IMR-90 (cell line): ENCODE measurements around the gene PRPF8. TPM values are rescaled to one million over a fixed set of nuclear protein-coding genes. Genes with fewer than 3 reads are reported as not detected.

Experiments used
- ATAC-seq: fragments of 200-7000 bp; cut with Tn5 transposase; 2 replicates; pipeline ENCODE4 v1.9.1; 2020; ENCODE audit warnings: low read depth, mild to moderate bottlenecking, moderate library complexity
- BruUV-seq: library from RNA; stranded (reverse); fragments of 400-500 nt; replicated peaks from 2 replicates; lab custom pipeline; 2021; lab: Mats Ljungman, UMichigan
- CTCF ChIA-PET: fragments of 300-600 bp; formaldehyde crosslinking; extraction: SDS; loops from one replicate; lab custom pipeline; 2021; ENCODE audit warnings: antibody characterized with exemption; lab: Yijun Ruan, JAX
- POLR2A ChIA-PET: fragments of 300-600 bp; sonication (Branson Sonifier 250); formaldehyde crosslinking; loops from one replicate; lab custom pipeline; 2022; ENCODE audit warnings: antibody characterized with exemption; ENCODE audit not compliant: unreplicated experiment; lab: Charles Lee
- DNase-seq: peaks from one replicate; pipeline ENCODE4 v3.0.0; 2013
- H2AFZ ChIP-seq: replicated peaks from 2 replicates; pipeline ENCODE3; 2013; ENCODE audit warnings: low read length, mild to moderate bottlenecking; ENCODE audit not compliant: poor library complexity
- H2AK5ac ChIP-seq: 2 replicates; pipeline ENCODE4 v1.6.1; 2013; ENCODE audit warnings: low read depth, low read length, inconsistent platforms
- H2AK9ac ChIP-seq: replicated peaks from 2 replicates; pipeline ENCODE3; 2013; ENCODE audit warnings: mild to moderate bottlenecking, low read depth, low read length, moderate library complexity; ENCODE audit not compliant: poor library complexity
- H2BK120ac ChIP-seq: 2 replicates; pipeline ENCODE4 v1.6.1; 2013; ENCODE audit warnings: low read depth, low read length, inconsistent platforms
- H2BK15ac ChIP-seq: 3 replicates; pipeline ENCODE4 v1.6.1; 2013; ENCODE audit warnings: low read depth, low read length, inconsistent platforms
- H2BK20ac ChIP-seq: 2 replicates; pipeline ENCODE4 v1.6.1; 2013; ENCODE audit warnings: low read depth, mild to moderate bottlenecking, inconsistent platforms, low read length, moderate library complexity
- H2BK5ac ChIP-seq: 2 replicates; pipeline ENCODE4 v1.6.1; 2013; ENCODE audit warnings: mild to moderate bottlenecking, low read depth, low read length, inconsistent platforms; ENCODE audit not compliant: poor library complexity, severe bottlenecking
- H3K14ac ChIP-seq: replicated peaks from 2 replicates; pipeline ENCODE4 v1.6.1; 2013; ENCODE audit warnings: low read depth, low read length, inconsistent platforms
- H3K18ac ChIP-seq: 2 replicates; pipeline ENCODE4 v1.6.1; 2013; ENCODE audit warnings: low read depth, low read length, control low read depth
- H3K23ac ChIP-seq: 2 replicates; pipeline ENCODE4 v1.6.1; 2013; ENCODE audit warnings: low read depth, low read length, inconsistent platforms
- H3K27ac ChIP-seq: 2 replicates; pipeline ENCODE4 v1.5.1; 2013; ENCODE audit warnings: mild to moderate bottlenecking, control low read depth, low read length; ENCODE audit not compliant: insufficient read depth
- H3K27me3 ChIP-seq: 2 replicates; pipeline ENCODE4 v1.6.1; 2013; ENCODE audit warnings: low read length; ENCODE audit not compliant: control insufficient read depth, insufficient read depth
- H3K36me3 ChIP-seq: 2 replicates; pipeline ENCODE4 v1.6.1; 2013; ENCODE audit warnings: low read length, mixed read lengths; ENCODE audit not compliant: control insufficient read depth, insufficient read depth
- H3K4ac ChIP-seq: 2 replicates; pipeline ENCODE4 v1.6.1; 2013; ENCODE audit warnings: low read depth, low read length, inconsistent platforms
- H3K4me1 ChIP-seq: 2 replicates; pipeline ENCODE4 v1.6.1; 2013; ENCODE audit warnings: low read length, mixed read lengths; ENCODE audit not compliant: control insufficient read depth, insufficient read depth
- H3K4me2 ChIP-seq: 2 replicates; pipeline ENCODE4 v1.6.1; 2013; ENCODE audit warnings: low read depth, mild to moderate bottlenecking, control low read depth, low read length, moderate library complexity
- H3K4me3 ChIP-seq: 2 replicates; pipeline ENCODE4 v1.5.1; 2013; ENCODE audit warnings: low read depth, mild to moderate bottlenecking, control low read depth, low read length, moderate library complexity; ENCODE audit not compliant: insufficient read depth
- H3K56ac ChIP-seq: 2 replicates; pipeline ENCODE4 v1.6.1; 2013; ENCODE audit warnings: low read length, inconsistent platforms; ENCODE audit not compliant: insufficient read depth; ENCODE audit errors: extremely low read depth
- H3K79me1 ChIP-seq, 2 experiments: 2 replicates each; pipeline ENCODE4 v1.6.1; 2013; ENCODE audit warnings: low read length in 2 of 2, inconsistent platforms in 1 of 2, low read depth in 1 of 2
- H3K9ac ChIP-seq: 2 replicates; pipeline ENCODE4 v1.6.1; 2013; ENCODE audit warnings: low read depth, low read length, control low read depth
- H3K9me1 ChIP-seq: 2 replicates; pipeline ENCODE4 v1.6.1; 2013; ENCODE audit warnings: low read length, inconsistent platforms; ENCODE audit not compliant: insufficient read depth
- H3K9me3 ChIP-seq: 2 replicates; pipeline ENCODE4 v1.6.1; 2013; ENCODE audit warnings: low read length; ENCODE audit not compliant: control insufficient read depth, insufficient read depth
- H4K20me1 ChIP-seq: 2 replicates; pipeline ENCODE4 v1.6.1; 2013; ENCODE audit warnings: low read length, inconsistent platforms; ENCODE audit not compliant: insufficient read depth
- H4K5ac ChIP-seq: 2 replicates; pipeline ENCODE4 v1.6.1; 2013; ENCODE audit warnings: mild to moderate bottlenecking, low read depth, low read length, control low read depth
- H4K8ac ChIP-seq, 2 experiments: 2 replicates each; pipeline ENCODE4 v1.6.1; 2013; ENCODE audit warnings: low read depth in 2 of 2, low read length in 2 of 2, control low read depth in 1 of 2, inconsistent platforms in 1 of 2
- H4K91ac ChIP-seq: 2 replicates; pipeline ENCODE4 v1.6.1; 2013; ENCODE audit warnings: low read depth, low read length, inconsistent platforms; ENCODE audit not compliant: insufficient read depth
- CEBPB ChIP-seq: IDR thresholded peaks from 2 replicates; pipeline ENCODE4 v1.6.1; 2012; ENCODE audit warnings: low read depth, low read length, improper control_type of control experiment
- MXI1 ChIP-seq: IDR thresholded peaks from 2 replicates; pipeline ENCODE4 v1.6.1; 2012; ENCODE audit warnings: low read depth, mild to moderate bottlenecking, low read length, moderate library complexity, borderline replicate concordance
- NFE2L2 ChIP-seq: fragments of 150-350 bp; IDR thresholded peaks from 2 replicates; pipeline ENCODE4 v1.6.1; 2016; ENCODE audit warnings: low read depth, mild to moderate bottlenecking, low read length
- POLR2A ChIP-seq: IDR thresholded peaks from 2 replicates; pipeline ENCODE4 v1.6.1; 2012; ENCODE audit warnings: mild to moderate bottlenecking, low read depth, low read length
- RAD21 ChIP-seq: IDR thresholded peaks from 2 replicates; pipeline ENCODE4 v1.6.1; 2012; ENCODE audit warnings: low read length, improper control_type of control experiment
- RCOR1 ChIP-seq: IDR thresholded peaks from 2 replicates; pipeline ENCODE4 v1.6.1; 2012; ENCODE audit warnings: mild to moderate bottlenecking, low read length, improper control_type of control experiment; ENCODE audit not compliant: insufficient replicate concordance
- RFX5 ChIP-seq: IDR thresholded peaks from 2 replicates; pipeline ENCODE4 v1.8.0; 2012; ENCODE audit warnings: low read depth, mild to moderate bottlenecking, low read length, moderate library complexity
- SMC3 ChIP-seq: fragments of 150-350 bp; IDR thresholded peaks from 2 replicates; pipeline ENCODE4 v1.6.1; 2016; ENCODE audit warnings: low read depth, mild to moderate bottlenecking, antibody characterized with exemption, low read length, moderate library complexity
- WGBS, 2 experiments: methylation state at CpG; one replicate each; pipeline versions ENCODE4 v1.1.5 to v1.1.7; 2013; ENCODE audit warnings: missing lambda C conversion rate in 2 of 2; ENCODE audit not compliant: insufficient read length in 1 of 2; ENCODE audit errors: extremely low coverage in 2 of 2; 5-methylcytosine and 5-hydroxymethylcytosine counted together
- dilution Hi-C: fragments of 300-500 bp; cut with HindIII; formaldehyde crosslinking; loops from one replicate; pipeline ENCODE4 v1.14.3; 2018; ENCODE audit warnings: low sequenced_read_pairs; ENCODE audit not compliant: unreplicated experiment
- in situ Hi-C: fragments of 300-500 bp; cut with MboI; formaldehyde crosslinking; loops from 3 replicates; pipeline ENCODE4 v1.14.3; 2019; ENCODE audit warnings: low sequenced_read_pairs, inconsistent platforms, mixed read lengths
- intact Hi-C: fragments of 100-400 bp; cut with micrococcal nuclease; formaldehyde crosslinking; loops from 2 replicates; pipeline ENCODE4 v1.10.0; 2022
- polyA plus RNA-seq, 3 experiments: library from polyadenylated mRNA; depleted of rRNA; stranded (reverse); fragments of >200 nt; gene quantifications; 2 replicates each; pipeline ENCODE4 v1.2.3, GENCODE V29; 2012; ENCODE audit warnings: low replicate concordance in 1 of 3
- total RNA-seq: library from RNA; depleted of rRNA; stranded (reverse); fragments of >200 nt; gene quantifications from 2 replicates; pipeline ENCODE4 v1.2.3, GENCODE V29; 2012

PRPF8 gene
- total and polyA plus RNA-seq, 2 of the 4 experiments (the other 2 are of a cell fraction), result 141 to 160 TPM

GRCh38 chr17:1707107-1707506, 22.4 kb upstream of the PRPF8 start:
- ATAC-seq, result no peak
- H3K4me2 ChIP-seq, result no peak overlapping the region
- no peak overlapping the region for H4K8ac ChIP-seq
- POLR2A ChIA-PET, result no interaction called here
- H4K91ac ChIP-seq, result no peak overlapping the region
- peaks cover 10% of the 10 kb centered on the region for H3K9me1 ChIP-seq
- H2AFZ ChIP-seq, result no peak overlapping the region
- no peak overlapping the region for H3K4ac ChIP-seq
- no peak overlapping the region for H2AK9ac ChIP-seq
- CTCF ChIA-PET, result interaction anchor here (0.6 kb wide), 1 partner anchor 16 kb away, joined by 4 read pairs; no protein-coding TSS in a partner anchor
- no peaks in the 10 kb centered on the region for H3K9me3 ChIP-seq
- no peak overlapping the region for H3K56ac ChIP-seq
- H4K5ac ChIP-seq, result no peak overlapping the region
- no peak overlapping the region for H3K18ac ChIP-seq
- no CpG with 5 or more reads among the region's 5 CpGs for WGBS, 2 experiments
- peaks cover 0 to 25% of the 10 kb centered on the region in 2 experiments; a peak in 2 of 4 replicates for H3K79me1 ChIP-seq
- dilution Hi-C loops, result no loop called here
- H2BK20ac ChIP-seq, result no peak overlapping the region
- no peak for DNase-seq
- no peak overlapping the region for H2AK5ac ChIP-seq
- TF ChIP-seq RAD21 (no peak), MXI1 (no peak), POLR2A (no peak), SMC3 (no peak), CEBPB (no peak), NFE2L2 (no peak), RCOR1 (no peak), RFX5 (no peak)
- H3K36me3 ChIP-seq, result peaks cover 18% of the 10 kb centered on the region
- TSS peak; percentile 6 for BruUV-seq
- intact Hi-C loops, result no loop called here
- no peak overlapping the region for H3K27ac ChIP-seq
- H2BK15ac ChIP-seq, result no peak overlapping the region
- H3K4me1 ChIP-seq, result peaks cover 9% of the 10 kb centered on the region; the same call in 1 of the 2 replicates
- H3K14ac ChIP-seq, result no peak overlapping the region
- H3K27me3 ChIP-seq, result no peaks in the 10 kb centered on the region
- no peak overlapping the region for H2BK5ac ChIP-seq
- in situ Hi-C loops, result loop anchor here (25.0 kb wide), 1 partner anchor 330 kb away; the partner anchor contains the start of genes DPH1, OVCA2 and RTN4RL1
- H2BK120ac ChIP-seq, result no peak overlapping the region
- no peak overlapping the region for H3K9ac ChIP-seq
- H3K4me3 ChIP-seq, result no peak overlapping the region
- peaks cover 28% of the 10 kb centered on the region for H4K20me1 ChIP-seq
- no peak overlapping the region for H3K23ac ChIP-seq
